ENCODE measurements around the gene PSMD9. TPM values are rescaled to one million over a fixed set of nuclear protein-coding genes. Genes with fewer than 3 reads are reported as not detected.
"Not testable (repeated sequence)": the region's sequence is repeated elsewhere in the genome, so short reads cannot be mapped to it uniquely, and the experiment has no call there.

PSMD9 gene
- total RNA-seq, 1 donor from 2014 or later, result 38.8 TPM

- H3K27ac Mint-ChIP-seq, result no peak overlapping the region
- no peak for TF ChIP-seq CTCF (IDR thresholded peaks at IDR 0.05; ENCODE audit: unreplicated experiment)
- no peaks in the 10 kb centered on the region for H3K27me3 Mint-ChIP-seq
- H3K36me3 Mint-ChIP-seq (ENCODE audit: insufficient read depth), result no peaks in the 10 kb centered on the region
- H3K4me3 Mint-ChIP-seq (ENCODE audit: low read depth), result no peak overlapping the region
- no peaks in the 10 kb centered on the region for H3K9me3 Mint-ChIP-seq (ENCODE audit: low read depth)
- no peaks in the 10 kb centered on the region for H3K4me1 Mint-ChIP-seq (ENCODE audit: low read depth)
- DNase-seq (ENCODE audit: low spot score, unreplicated experiment), result no peak
These were observed 17.1 kb upstream of the PSMD9 start for GRCh38 chr12:121871467-121871866.

DNA sequence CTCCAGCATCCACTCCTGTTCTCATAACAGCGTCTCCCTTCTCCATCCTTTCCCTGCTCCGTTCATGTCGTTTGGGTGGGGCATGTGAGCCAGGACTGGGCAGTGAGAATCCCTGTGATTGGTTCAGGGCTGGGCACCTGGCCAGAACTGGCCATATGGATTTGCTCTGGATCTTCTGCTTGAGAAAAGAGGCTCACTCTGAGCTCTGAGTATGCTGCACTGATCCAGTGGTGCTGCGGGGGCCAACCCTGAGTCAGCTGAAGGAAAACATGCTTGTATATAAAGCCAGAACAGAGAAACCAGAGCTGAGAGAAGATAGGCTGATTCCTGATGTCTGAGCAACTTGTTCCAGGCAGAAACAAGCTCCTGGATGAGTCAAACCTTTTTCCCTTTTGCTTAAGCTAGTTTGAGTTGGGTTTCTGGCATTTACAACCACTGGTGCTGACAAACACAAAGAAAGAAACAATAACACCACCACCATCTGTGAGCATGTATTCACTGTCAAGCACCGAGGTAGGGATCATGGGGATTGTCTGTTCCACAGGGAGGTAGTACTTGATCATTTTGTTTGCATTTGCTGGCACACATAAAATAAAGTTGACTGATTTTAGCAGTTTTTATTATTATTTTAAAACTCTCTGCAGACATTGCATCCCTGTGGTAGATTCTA lies 15.9 kb upstream of the PSMD9 start:
- no peak for DNase-seq (ENCODE audit: low spot score, unreplicated experiment)
- H3K4me1 Mint-ChIP-seq (ENCODE audit: low read depth), result no peaks in the 10 kb centered on the region
- H3K27ac Mint-ChIP-seq, result no peak overlapping the region
- TF ChIP-seq CTCF (IDR thresholded peaks at IDR 0.05; ENCODE audit: unreplicated experiment), result no peak
- no peaks in the 10 kb centered on the region for H3K9me3 Mint-ChIP-seq (ENCODE audit: low read depth)
- no peaks in the 10 kb centered on the region for H3K27me3 Mint-ChIP-seq
- H3K4me3 Mint-ChIP-seq (ENCODE audit: low read depth), result no peak overlapping the region
- no peaks in the 10 kb centered on the region for H3K36me3 Mint-ChIP-seq (ENCODE audit: insufficient read depth)

DNA sequence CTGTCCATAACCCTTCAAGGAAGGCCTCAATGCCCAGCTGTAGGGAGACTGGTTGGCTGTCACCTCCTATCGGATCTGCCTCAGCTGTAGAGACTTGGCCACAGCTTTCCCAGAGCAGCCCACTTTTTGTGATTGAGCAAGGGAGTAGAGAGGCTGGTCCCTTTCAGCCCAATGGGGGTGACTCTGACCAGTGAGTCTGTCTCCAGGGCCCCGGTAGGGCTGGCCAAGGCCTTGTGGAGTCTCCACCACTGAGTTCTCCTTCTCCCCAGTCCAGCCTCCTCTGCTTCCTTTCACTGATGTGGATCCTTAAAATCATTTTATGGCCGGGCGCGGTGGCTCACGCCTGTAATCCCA lies 15.4 kb upstream of the PSMD9 start:
- Mint-ChIP-seq H3K27ac (no peak overlapping the region), H3K4me1 (ENCODE audit: low read depth) (no peaks in the 10 kb centered on the region), H3K4me3 (ENCODE audit: low read depth) (no peak overlapping the region), H3K36me3 (ENCODE audit: insufficient read depth) (no peaks in the 10 kb centered on the region), H3K27me3 (no peaks in the 10 kb centered on the region), H3K9me3 (ENCODE audit: low read depth) (no peaks in the 10 kb centered on the region)
- DNase-seq (ENCODE audit: low spot score, unreplicated experiment), result no peak
- no peak for TF ChIP-seq CTCF (IDR thresholded peaks at IDR 0.05; ENCODE audit: unreplicated experiment)

DNA sequence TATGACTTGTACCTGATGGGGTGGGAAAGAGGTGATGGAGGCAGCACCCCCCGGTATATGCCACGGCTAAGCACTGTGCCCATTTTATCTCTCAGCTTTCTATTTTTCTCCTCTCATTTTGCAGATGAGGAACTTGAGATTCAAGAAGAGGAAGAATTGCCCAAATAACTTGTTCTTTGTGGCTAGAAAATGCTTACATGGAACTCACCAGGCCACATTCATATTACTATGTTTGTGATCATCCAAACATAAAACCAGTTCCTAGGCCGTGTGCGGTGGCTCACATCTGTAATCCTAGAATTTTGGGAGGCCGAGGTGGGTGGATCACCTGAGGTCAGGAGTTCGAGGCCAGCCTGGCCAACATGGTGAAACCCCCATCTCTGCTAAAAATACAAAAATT lies 14.5 kb upstream of the PSMD9 start:
- TF ChIP-seq CTCF (IDR thresholded peaks at IDR 0.05; ENCODE audit: unreplicated experiment), result no peak
- no peak overlapping the region for H3K4me3 Mint-ChIP-seq (ENCODE audit: low read depth)
- no peaks in the 10 kb centered on the region for H3K9me3 Mint-ChIP-seq (ENCODE audit: low read depth)
- H3K4me1 Mint-ChIP-seq (ENCODE audit: low read depth), result no peaks in the 10 kb centered on the region
- no peaks in the 10 kb centered on the region for H3K36me3 Mint-ChIP-seq (ENCODE audit: insufficient read depth)
- H3K27me3 Mint-ChIP-seq, result no peaks in the 10 kb centered on the region
- no peak for DNase-seq (ENCODE audit: low spot score, unreplicated experiment)
- H3K27ac Mint-ChIP-seq, result no peak overlapping the region

DNA sequence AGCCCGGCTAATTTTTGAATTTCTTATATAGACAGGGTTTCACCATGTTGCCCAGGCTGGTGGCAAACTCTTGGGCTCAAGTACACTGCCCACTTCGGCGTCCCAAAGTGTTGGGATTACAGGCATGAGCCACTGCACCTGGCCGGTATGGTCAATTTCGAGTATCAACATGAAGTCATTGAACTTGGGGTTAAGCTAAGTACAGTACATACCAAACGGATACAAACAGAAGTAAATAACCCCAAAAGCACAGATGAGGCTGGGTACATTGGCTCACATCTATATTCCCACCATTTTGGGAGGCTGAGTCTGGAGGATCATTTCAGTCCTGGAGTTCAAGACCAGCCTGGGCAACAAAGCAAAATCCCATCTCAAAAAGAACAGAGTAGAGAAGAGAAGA lies 13.0 kb upstream of the PSMD9 start:
- H3K9me3 Mint-ChIP-seq (ENCODE audit: low read depth), result no peaks in the 10 kb centered on the region
- H3K4me1 Mint-ChIP-seq (ENCODE audit: low read depth), result no peaks in the 10 kb centered on the region
- H3K27me3 Mint-ChIP-seq, result no peaks in the 10 kb centered on the region
- no peak overlapping the region for H3K4me3 Mint-ChIP-seq (ENCODE audit: low read depth)
- no peak for DNase-seq (ENCODE audit: low spot score, unreplicated experiment)
- no peak overlapping the region for H3K27ac Mint-ChIP-seq
- TF ChIP-seq CTCF (IDR thresholded peaks at IDR 0.05; ENCODE audit: unreplicated experiment), result no peak
- no peaks in the 10 kb centered on the region for H3K36me3 Mint-ChIP-seq (ENCODE audit: insufficient read depth)

GRCh38 chr12:121876080-121876447 lies 12.5 kb upstream of the PSMD9 start:
- not testable (repeated sequence) for H3K4me3 Mint-ChIP-seq (ENCODE audit: low read depth); H3K36me3 Mint-ChIP-seq (ENCODE audit: insufficient read depth); H3K27me3 Mint-ChIP-seq; H3K27ac Mint-ChIP-seq; H3K4me1 Mint-ChIP-seq (ENCODE audit: low read depth); H3K9me3 Mint-ChIP-seq (ENCODE audit: low read depth); DNase-seq (ENCODE audit: low spot score, unreplicated experiment)

Data from progenitor cell of endocrine pancreas (in vitro differentiated cells).